SK-N-MC (cell line): ENCODE results near the gene FCHSD2.
A peak's percentile ranks its signal among the peaks of the same experiment; 100 is the strongest.

Experiments used
- DNase-seq: peaks from one replicate; pipeline ENCODE4 v3.0.0-alpha.2; 2011; ENCODE audit warnings: low read depth, low spot score
- H3K27ac ChIP-seq: fragments of 200-600 bp; sonication (generic); 2 replicates; pipeline ENCODE4 v1.5.1; 2016; ENCODE audit warnings: mixed run types
- H3K36me3 ChIP-seq: fragments of 200-600 bp; sonication (generic); 2 replicates; pipeline ENCODE4 v1.6.1; 2017; ENCODE audit warnings: antibody characterized with exemption, low read length, mixed read lengths; ENCODE audit not compliant: insufficient read depth
- H3K4me3 ChIP-seq: fragments of 200-600 bp; sonication (generic); 2 replicates; pipeline ENCODE4 v1.5.1; 2016
- H3K9ac ChIP-seq: fragments of 200-600 bp; sonication (generic); 2 replicates; pipeline ENCODE4 v1.8.0; 2017; ENCODE audit warnings: mixed run types, mixed read lengths; ENCODE audit not compliant: insufficient read length
- H3K9me3 ChIP-seq: fragments of 200-600 bp; sonication (generic); 2 replicates; pipeline ENCODE4 v1.6.1; 2017; ENCODE audit warnings: low read depth, mild to moderate bottlenecking, antibody characterized with exemption, low read length, moderate library complexity, mixed read lengths
- EZH2 ChIP-seq: fragments of 200-600 bp; sonication (generic); IDR thresholded peaks from one replicate; pipeline ENCODE4 v1.6.1; 2017; ENCODE audit warnings: antibody characterized with exemption
- FOXP2 ChIP-seq: optimal IDR thresholded peaks from 2 replicates; pipeline ENCODE3; 2011; ENCODE audit warnings: mild to moderate bottlenecking, moderate library complexity; ENCODE audit not compliant: insufficient read depth; ENCODE audit errors: extremely low read length, control extremely low read depth
- POLR2AphosphoS5 ChIP-seq: IDR thresholded peaks from 2 replicates; pipeline ENCODE4 v1.6.1; 2012; ENCODE audit warnings: mild to moderate bottlenecking, low read depth, low read length, borderline replicate concordance

FCHSD2 gene

DNA sequence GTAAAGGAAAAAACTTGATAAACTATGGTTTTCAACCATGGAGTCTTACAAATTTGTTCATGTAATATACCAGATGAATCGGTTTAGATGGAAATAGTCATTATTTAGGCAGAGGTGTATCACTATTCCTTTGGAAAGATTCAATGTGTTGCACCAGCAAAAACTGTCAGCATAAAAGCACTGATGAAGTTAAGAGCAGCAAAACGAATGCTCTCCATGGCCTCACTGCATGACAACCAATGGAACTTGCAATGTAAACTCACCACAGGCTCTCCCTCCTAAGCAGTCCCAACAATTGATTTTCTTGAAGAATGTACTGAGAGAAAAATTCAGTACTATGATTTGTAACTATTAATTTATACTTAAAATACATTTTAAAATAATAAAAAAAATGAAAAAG, 139.9 kb downstream of the FCHSD2 start:
- TF ChIP-seq POLR2AphosphoS5 (no peak), FOXP2 (no peak), EZH2 (no peak)
- Histone ChIP-seq H3K36me3 (peaks cover 8% of the 10 kb centered on the region; the same call in 1 of the 2 replicates), H3K9ac (no peak overlapping the region), H3K9me3 (no peaks in the 10 kb centered on the region), H3K27ac (no peak overlapping the region; the same call in 1 of the 2 replicates), H3K4me3 (no peak overlapping the region)
- DNase-seq, result no peak

DNA sequence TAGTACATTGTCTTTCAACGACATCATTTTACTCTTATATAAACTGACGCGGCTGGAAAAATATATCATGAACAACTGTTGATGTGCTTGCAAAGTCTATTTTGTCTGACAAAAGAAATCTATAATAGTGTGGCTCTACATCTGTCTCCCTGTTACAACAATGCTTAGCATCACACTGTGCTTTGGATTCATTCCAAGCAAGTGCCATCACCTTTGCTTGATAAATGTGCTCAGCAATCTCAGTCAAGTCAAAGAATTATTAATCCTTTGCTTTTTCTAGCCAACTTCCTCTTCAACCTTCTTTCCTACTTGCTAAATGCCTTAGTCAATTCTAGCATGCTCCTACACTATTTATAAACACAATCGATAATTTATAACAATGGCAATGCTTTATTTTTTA, 140.5 kb downstream of the FCHSD2 start:
- DNase-seq, result no peak
- Histone ChIP-seq H3K27ac (no peak overlapping the region), H3K4me3 (no peak overlapping the region), H3K9me3 (no peaks in the 10 kb centered on the region), H3K9ac (no peak overlapping the region), H3K36me3 (peaks cover 8% of the 10 kb centered on the region; the same call in 1 of the 2 replicates)
- TF ChIP-seq FOXP2 (no peak), EZH2 (no peak), POLR2AphosphoS5 (no peak)

DNA sequence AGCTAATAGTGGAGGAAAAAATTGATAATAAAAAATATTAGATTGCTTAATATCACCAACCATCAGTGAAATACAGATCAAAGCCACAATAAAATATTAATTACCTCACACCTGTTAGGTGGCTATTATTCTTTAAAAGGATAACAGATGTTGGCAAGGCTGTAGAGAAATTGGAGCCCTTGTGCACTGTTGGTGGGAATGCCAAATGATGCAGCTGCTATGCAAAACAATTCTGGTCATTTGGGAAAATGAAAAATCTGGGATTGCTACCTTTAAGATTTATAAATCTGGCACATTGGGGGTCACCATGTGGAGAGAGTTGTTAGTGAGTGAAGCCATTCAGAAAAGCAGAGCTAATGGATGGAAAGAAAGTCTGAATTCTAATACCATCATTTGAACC, 143.4 kb downstream of the FCHSD2 start:
- DNase-seq, result no peak
- H3K36me3 ChIP-seq, result peaks cover 20% of the 10 kb centered on the region
- TF ChIP-seq EZH2 (no peak), POLR2AphosphoS5 (no peak), FOXP2 (no peak)

DNA sequence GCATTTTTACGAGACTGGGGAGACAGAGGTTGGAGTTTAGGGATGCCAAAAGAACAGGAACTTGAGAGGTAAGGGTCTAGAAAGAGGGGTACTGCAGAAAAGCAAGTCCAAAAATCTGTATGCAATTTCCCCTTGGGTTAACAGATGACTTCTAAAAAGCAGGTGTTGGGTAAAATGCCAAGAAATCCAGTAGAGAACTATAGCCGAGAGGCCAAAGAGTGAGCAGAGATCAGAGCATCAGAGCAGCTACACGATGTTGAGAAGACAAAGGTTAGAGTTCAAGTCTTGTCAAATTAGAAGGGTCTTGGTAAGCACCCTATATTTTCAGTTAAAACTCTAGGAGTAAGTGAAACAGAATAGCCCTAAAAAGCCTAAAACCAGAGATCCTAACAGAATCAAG, 145.2 kb downstream of the FCHSD2 start:
- H3K9ac ChIP-seq, result no peak overlapping the region
- no peak for DNase-seq
- H3K27ac ChIP-seq, result no peak overlapping the region
- H3K9me3 ChIP-seq, result no peaks in the 10 kb centered on the region
- no peak overlapping the region for H3K4me3 ChIP-seq
- H3K36me3 ChIP-seq, result peaks cover 20% of the 10 kb centered on the region
- TF ChIP-seq POLR2AphosphoS5 (no peak), FOXP2 (no peak), EZH2 (no peak)

More for the DNA sequence above, 143.4 kb downstream of the FCHSD2 start:
- H3K9me3 ChIP-seq, result no peaks in the 10 kb centered on the region
- H3K4me3 ChIP-seq, result no peak overlapping the region
- H3K9ac ChIP-seq, result no peak overlapping the region
- H3K27ac ChIP-seq, result no peak overlapping the region

DNA sequence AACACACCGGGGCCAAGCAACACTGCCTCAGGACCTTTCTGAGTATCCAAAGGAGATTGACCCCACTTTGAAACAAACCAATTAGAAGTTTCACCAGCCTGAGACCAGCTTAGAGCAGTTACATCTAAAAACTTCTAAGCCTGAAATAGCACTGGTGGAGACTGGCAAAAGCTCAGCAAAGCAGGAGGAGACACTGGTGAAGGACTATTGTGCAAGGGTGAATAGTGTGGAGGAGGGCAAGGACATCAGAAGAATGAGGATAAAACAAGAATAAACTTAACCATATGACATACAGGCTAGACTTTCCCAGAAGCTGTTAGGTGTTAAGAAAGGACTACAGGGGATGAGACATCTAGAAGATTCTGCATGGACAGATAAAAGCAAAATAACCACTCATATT, 152.4 kb downstream of the FCHSD2 start:
- DNase-seq, result no peak
- no peak overlapping the region for H3K9ac ChIP-seq
- H3K36me3 ChIP-seq, result peaks cover 33% of the 10 kb centered on the region
- H3K27ac ChIP-seq, result no peak overlapping the region
- TF ChIP-seq FOXP2 (no peak), POLR2AphosphoS5 (no peak), EZH2 (no peak)
- H3K9me3 ChIP-seq, result no peaks in the 10 kb centered on the region
- H3K4me3 ChIP-seq, result no peak overlapping the region

DNA sequence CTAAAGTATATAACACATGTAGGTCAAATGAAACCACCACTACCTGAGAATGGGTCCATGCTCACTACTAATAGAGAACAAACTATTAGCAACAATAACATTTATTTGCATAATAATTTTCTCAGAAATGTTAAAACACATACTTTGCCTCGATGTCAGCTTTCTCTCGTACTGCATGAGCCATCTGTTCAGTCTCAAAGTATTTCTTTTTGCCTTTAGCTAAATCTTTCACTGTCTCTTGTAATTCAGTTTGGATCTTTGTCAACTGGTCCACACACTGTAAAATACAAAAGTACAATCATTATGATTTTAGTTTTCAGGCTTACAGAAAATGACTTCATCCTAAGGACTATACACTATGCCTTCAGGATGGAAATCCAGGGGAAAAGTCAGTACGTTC, 153.3 kb downstream of the FCHSD2 start:
- H3K27ac ChIP-seq, result no peak overlapping the region
- peaks cover 33% of the 10 kb centered on the region for H3K36me3 ChIP-seq
- DNase-seq, result no peak
- H3K9me3 ChIP-seq, result no peaks in the 10 kb centered on the region
- H3K4me3 ChIP-seq, result no peak overlapping the region
- TF ChIP-seq FOXP2, result no peak
- no peak for TF ChIP-seq POLR2AphosphoS5
- TF ChIP-seq EZH2, result no peak
- no peak overlapping the region for H3K9ac ChIP-seq

DNA sequence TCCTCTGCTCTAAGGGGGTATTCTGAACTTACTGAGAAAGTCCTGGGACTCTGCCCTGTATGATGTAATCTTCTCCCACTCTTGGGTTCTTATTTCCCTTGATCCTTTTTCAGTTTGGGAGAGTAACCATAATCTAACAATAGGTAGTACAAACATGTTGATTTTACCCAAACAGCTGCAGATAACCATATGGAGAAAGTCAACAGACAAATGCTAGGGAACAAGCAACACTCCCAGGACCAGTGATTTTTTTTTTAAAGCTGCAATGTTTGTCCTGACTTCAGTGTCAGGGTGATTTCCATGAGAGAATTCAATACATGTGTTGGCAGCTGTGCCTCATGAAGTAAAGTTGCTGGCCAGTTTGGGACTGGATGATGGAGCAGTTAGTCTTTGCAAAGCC, 156.5 kb downstream of the FCHSD2 start:
- no peak overlapping the region for H3K4me3 ChIP-seq
- H3K36me3 ChIP-seq, result peaks cover 48% of the 10 kb centered on the region
- TF ChIP-seq FOXP2 (no peak), POLR2AphosphoS5 (no peak)
- peak overlapping the region; percentile 14; the same call in 1 of the 2 replicates for H3K27ac ChIP-seq
- H3K9ac ChIP-seq, result no peak overlapping the region
- DNase-seq, result no peak
- no peaks in the 10 kb centered on the region for H3K9me3 ChIP-seq

DNA sequence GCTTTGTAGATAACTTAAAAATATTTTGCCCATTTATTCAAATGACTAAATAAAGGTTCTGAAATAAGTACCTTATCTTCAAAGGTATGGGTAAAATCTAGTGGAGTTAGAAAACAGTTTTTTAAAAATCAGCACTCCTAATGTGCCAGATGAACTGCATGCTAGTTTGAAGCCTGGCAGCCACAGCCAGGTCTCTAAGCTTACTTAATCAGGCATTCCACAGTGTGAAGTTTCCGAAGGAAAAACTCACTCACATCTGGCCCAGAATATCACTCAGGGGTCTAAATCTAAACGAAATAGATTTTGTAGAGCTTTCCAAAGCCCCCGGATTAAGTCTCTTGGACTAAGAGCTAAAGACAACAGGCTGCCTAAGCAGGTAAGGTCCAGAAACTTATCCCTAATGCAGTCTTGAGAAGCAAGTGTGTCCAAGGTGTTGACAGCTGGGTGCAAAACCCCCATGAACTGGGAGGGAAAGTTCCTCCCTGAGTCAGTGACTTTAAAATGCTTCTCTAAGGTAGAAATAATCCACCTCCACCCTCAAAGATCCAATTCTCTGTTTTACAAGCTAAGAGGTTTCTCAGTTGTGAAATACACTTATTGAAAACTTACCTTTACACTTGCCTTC, 157.6 kb downstream of the FCHSD2 start:
- no peak for DNase-seq
- H3K4me3 ChIP-seq, result no peak overlapping the region
- peak overlapping the region; percentile 45; the same call in 1 of the 2 replicates for H3K27ac ChIP-seq
- no peaks in the 10 kb centered on the region for H3K9me3 ChIP-seq
- TF ChIP-seq POLR2AphosphoS5 (no peak), EZH2 (no peak), FOXP2 (no peak)
- no peak overlapping the region for H3K9ac ChIP-seq
- H3K36me3 ChIP-seq, result peaks cover 56% of the 10 kb centered on the region

DNA sequence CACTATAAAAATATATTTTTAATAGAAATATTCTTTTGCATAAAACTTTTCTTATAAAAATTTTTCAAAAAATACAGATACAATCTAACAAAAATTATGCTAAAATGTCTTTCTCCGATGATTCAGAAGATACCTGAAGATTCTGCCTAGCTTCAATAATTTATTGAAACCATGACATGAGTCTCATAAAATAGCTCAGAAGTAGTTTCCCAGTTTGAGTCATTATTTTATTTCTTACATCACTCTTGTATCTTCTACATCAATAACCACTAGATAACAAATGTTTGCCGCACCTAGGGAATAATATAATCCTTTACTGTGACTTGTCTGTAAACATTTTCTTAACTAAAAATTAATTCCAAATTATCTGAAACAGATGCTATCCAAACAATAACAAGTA, 158.6 kb downstream of the FCHSD2 start:
- H3K4me3 ChIP-seq, result no peak overlapping the region
- DNase-seq, result no peak
- TF ChIP-seq POLR2AphosphoS5 (no peak), FOXP2 (no peak), EZH2 (no peak)
- H3K9me3 ChIP-seq, result no peaks in the 10 kb centered on the region
- no peak overlapping the region for H3K27ac ChIP-seq
- no peak overlapping the region for H3K9ac ChIP-seq
- peaks cover 59% of the 10 kb centered on the region for H3K36me3 ChIP-seq
